Measurements from ENCODE around the gene AP3M1. TPM values are rescaled to one million over a fixed set of nuclear protein-coding genes. Genes with fewer than 3 reads are reported as not detected.
A peak's percentile ranks its signal among the peaks of the same experiment; 100 is the strongest.

AP3M1 gene
- total RNA-seq, 1 experiment from 2014 or later = 34.4 TPM

GRCh38 chr10:74179111-74179710 lies 28.6 kb upstream of the AP3M1 start:
- Histone ChIP-seq H3K9me3 (ENCODE audit: control insufficient read depth in 1 of 2, insufficient read depth in 1 of 2, low read depth in 1 of 2, low read length in 2 of 2) (no peaks in the 10 kb centered on the region), H2AFZ (ENCODE audit: low read depth, low read length, poor library complexity, severe bottlenecking) (no peak overlapping the region), H3K79me2 (ENCODE audit: insufficient read depth, low read length) (peaks cover 66% of the 10 kb centered on the region), H3K27me3 (ENCODE audit: insufficient read depth, low read length) (no peaks in the 10 kb centered on the region), H3K4me2 (ENCODE audit: low read length) (peak overlapping the region; percentile 32), H3K4me3 (replicated peaks in 1 of 2; ENCODE audit: low read depth in 1 of 2, low read length in 2 of 2) (no peak overlapping the region), H3K9ac (ENCODE audit: low read length) (no peak overlapping the region), H3K36me3 (ENCODE audit: control insufficient read depth in 1 of 2, insufficient read depth in 2 of 2, low read length in 2 of 2) (no peaks in the 10 kb centered on the region), H4K20me1 (ENCODE audit: insufficient read depth) (no peaks in the 10 kb centered on the region), H3K4me1 (ENCODE audit: control insufficient read depth in 1 of 2, insufficient read depth in 2 of 2, low read length in 2 of 2) (peaks cover 7 to 35% of the 10 kb centered on the region in 2 experiments), H3K27ac (ENCODE audit: low read depth, low read length) (no peak overlapping the region), H3K9me2 (ENCODE audit: insufficient read depth) (no peaks in the 10 kb centered on the region)
- DNase-seq (ENCODE audit: low read depth, low spot score) (no peak), ATAC-seq (no peak)
- ChIA-PET POLR2A (interaction anchor here (1.0 kb wide), 1 partner anchor 9 kb away, joined by 4 read pairs; no protein-coding TSS in a partner anchor), RAD21 (ENCODE audit: low non-redundant PET in 1 of 2, low total read pairs in 2 of 2, uncharacterized antibody in 2 of 2, unreplicated experiment in 2 of 2) (no interaction called here), CTCF (no interaction called here)
- TF ChIP-seq YY1 (IDR thresholded peaks at IDR 0.05; ENCODE audit: extremely low read depth, insufficient replicate concordance, low read depth, low read length) = peak; percentile 12
- TF ChIP-seq FOSL1 (IDR thresholded peaks at IDR 0.05; ENCODE audit: low read depth) = peak; percentile 14; the same call in 1 of the 2 replicates
- TF ChIP-seq CTCF (IDR thresholded peaks at IDR 0.05 in 2 of 3, conservative IDR thresholded peaks at IDR 0.05 in 1 of 3; ENCODE audit: borderline replicate concordance in 1 of 3, insufficient read depth in 1 of 3, low read depth in 2 of 3, low read length in 2 of 3) = no peak
- TF ChIP-seq ZFX (IDR thresholded peaks at IDR 0.05) = no peak
- TF ChIP-seq JUND (IDR thresholded peaks at IDR 0.05) = 0 out of 2 replicates have a peak, but pooled peaks have one; percentile 4
- BruUV-seq (replicated peaks) = no TSS peak
- intact Hi-C loops (cut with micrococcal nuclease) = no loop called here

Measured in HCT116 (cell line).